ENCODE data around the gene ZNF837. TPM values are rescaled to one million over a fixed set of nuclear protein-coding genes. Genes with fewer than 3 reads are reported as not detected.
A peak's percentile ranks its signal among the peaks of the same experiment; 100 is the strongest.
"Not testable (repeated sequence)": the region's sequence is repeated elsewhere in the genome, so short reads cannot be mapped to it uniquely, and the experiment has no call there.

The ZNF837 gene
- total RNA-seq, 1 donor from 2014 or later = 0.89 TPM

DNA sequence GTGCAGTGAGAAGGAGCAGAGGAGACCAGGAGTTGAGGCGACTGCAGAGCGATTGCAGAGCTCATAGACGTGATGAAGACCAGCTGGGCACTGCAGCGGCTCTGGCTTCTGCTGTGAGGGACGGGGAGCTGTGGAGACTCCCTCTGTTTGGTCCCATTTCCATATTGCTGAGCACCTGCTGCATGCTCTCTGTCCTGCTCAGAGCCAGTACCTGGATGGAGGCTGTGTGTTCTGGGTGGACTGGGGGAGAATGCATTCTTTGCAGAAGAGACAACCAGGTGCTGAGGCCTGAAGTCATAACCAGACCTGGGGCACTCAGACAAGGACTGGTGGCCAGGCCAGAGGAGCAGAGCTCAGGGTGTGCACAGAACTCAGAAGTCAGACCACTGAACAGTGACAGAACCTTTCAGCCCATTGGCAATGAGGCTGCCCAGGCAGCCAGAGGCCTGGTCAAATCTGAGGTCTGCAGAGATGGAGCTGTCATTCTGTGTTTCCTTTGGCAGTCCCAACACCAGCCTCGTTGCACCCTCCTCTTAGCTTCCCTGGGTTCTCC, 26.3 kb downstream of the ZNF837 start:
- peaks cover 4% of the 10 kb centered on the region for H3K36me3 Mint-ChIP-seq (ENCODE audit: low read depth)
- no peak for DNase-seq
- H3K4me3 Mint-ChIP-seq = no peak overlapping the region
- H3K27me3 Mint-ChIP-seq = no peaks in the 10 kb centered on the region
- intact Hi-C loops (cut with micrococcal nuclease) = no loop called here
- H3K27ac Mint-ChIP-seq = no peak overlapping the region
- peaks cover 6% of the 10 kb centered on the region for H3K4me1 Mint-ChIP-seq
- H3K9me3 Mint-ChIP-seq = no peaks in the 10 kb centered on the region

DNA sequence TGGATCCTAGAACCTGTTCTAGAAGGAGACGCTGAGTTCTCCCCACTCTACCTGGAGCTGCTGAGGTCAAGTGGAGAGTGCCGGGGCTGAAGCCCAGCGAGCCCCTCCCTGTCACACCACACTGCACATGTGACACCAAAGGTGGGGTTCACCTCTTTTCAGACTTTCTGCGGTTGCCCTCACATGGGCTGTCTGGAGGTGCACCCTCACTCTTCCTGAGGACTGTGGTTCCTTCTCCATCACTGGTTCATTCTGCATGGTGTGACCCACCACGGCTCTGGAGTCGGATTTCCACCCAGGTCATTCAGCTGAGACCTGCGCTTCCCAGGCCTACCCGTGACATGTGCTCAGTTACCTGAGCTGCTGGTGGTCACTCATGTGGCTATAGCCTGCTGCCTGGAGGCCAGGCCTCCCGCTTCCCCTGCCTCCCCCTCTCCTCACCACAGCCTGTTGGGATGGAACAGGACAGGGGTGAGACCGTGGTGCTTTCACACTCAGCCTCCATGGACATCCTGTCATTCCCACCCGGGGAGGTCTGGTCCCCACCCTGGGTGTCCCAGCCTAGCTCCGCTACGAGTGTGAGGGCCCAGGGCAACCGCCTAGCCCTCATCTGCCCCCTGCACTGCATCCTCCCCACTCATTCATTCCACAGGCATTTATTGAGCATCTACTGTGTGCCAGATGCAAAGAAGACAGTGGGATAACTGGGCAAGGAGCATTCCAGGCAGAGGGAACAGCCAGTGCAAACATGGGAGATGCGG, 26.9 kb downstream of the ZNF837 start:
- H3K4me3 Mint-ChIP-seq = no peak overlapping the region
- peaks cover 8% of the 10 kb centered on the region for H3K4me1 Mint-ChIP-seq
- peaks cover 6% of the 10 kb centered on the region for H3K36me3 Mint-ChIP-seq (ENCODE audit: low read depth)
- no peak overlapping the region for H3K27ac Mint-ChIP-seq
- intact Hi-C loops (cut with micrococcal nuclease) = no loop called here
- DNase-seq = no peak
- no peaks in the 10 kb centered on the region for H3K9me3 Mint-ChIP-seq
- H3K27me3 Mint-ChIP-seq = no peaks in the 10 kb centered on the region

DNA sequence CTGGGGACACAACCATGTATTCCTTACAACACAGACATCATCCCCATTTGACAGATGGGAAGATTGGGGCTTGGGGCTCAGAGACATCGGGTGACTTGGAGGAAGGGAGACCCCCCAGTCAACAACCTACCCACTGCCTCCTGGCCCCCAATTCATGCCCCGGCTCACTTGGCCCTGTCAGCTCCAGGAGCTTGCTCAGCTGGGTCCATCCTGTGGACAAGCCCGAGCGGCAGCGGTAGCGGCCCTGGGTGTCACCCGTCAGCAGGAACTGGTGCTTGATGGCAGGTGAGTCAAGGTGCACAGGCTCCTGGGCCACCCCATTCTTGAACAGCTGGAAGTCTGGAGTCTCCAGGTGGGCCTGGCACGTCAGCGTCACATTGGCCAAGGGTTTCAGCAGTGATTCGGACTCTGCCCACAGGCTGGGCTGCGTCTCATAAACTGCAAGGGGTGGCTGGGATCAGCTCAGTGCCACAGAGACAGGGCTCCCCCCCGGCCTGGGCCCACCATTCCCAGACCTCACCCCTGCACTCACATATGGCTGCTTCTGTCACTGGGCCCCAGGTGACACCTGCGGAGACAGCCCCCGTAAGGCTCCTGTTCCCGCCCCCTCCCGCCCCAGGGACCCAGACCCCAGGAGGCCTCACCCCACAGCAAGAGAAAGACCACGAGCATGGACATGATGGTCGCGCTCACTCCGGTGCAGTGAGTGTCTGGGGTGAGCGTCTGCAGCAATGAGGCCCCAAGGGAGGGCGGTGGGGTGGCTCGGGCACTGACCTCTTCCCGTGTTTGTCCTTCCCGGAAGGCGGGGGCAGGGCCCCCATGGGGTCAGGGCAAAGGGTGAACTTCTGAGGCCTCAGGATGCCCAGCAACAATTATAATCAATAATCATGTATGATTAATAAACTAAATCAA, 27.8 kb downstream of the ZNF837 start, which contains the start of gene A1BG:
TSS of gene A1BG (minus strand) at position 733 of the 912 bp plus-strand sequence. CDS start at position 678, 55 bp downstream.
- peaks cover 9% of the 10 kb centered on the region for H3K36me3 Mint-ChIP-seq (ENCODE audit: low read depth)
- peaks cover 14% of the 10 kb centered on the region for H3K4me1 Mint-ChIP-seq
- H3K4me3 Mint-ChIP-seq = no peak within 1 kb of the TSS
- H3K9me3 Mint-ChIP-seq = no peaks in the 10 kb centered on the region
- intact Hi-C loops (cut with micrococcal nuclease) = no loop called here
- H3K27me3 Mint-ChIP-seq = no peaks in the 10 kb centered on the region
- no peak for DNase-seq
- H3K27ac Mint-ChIP-seq = no peak within 1 kb of the TSS

DNA sequence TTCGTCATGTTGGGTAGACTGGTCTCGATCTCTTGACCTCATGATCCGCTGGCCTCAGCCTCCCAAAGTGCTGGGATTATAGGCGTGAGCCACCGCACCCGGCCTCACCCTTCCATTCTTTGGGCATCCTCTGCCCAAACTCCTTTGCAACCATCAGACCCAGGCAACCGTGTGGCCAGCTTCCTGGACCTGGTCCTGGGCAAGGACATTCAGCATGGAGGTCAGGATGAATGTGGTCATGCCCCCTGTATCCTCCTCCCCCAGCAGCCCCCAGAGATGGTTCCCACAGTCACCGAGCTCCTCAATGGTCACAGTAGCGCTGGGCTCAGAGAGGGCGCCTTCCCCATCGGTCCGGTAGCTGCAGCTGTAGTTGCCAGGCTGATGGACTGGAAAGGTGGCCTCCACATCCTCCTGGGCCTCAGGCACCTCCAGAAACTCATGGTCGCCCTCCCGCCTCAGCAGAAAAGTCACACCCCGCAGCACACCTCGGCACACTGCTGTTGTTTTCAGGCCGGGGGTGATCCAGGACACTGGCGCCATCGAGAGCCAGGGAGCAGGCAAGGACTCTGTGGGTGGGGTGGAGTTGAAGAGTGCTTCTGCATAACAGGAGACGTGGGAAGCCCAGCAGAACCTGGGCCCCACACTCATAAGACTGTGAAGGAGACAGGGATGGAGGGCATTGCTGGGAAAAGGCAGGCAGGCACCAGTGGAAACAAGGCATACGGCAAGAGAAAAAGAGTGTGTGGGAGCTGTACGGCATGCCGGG, 28.7 kb downstream of the ZNF837 start:
- H3K9me3 Mint-ChIP-seq = no peaks in the 10 kb centered on the region
- H3K27me3 Mint-ChIP-seq = no peaks in the 10 kb centered on the region
- H3K27ac Mint-ChIP-seq = no peak overlapping the region
- intact Hi-C loops (cut with micrococcal nuclease) = no loop called here
- H3K4me1 Mint-ChIP-seq = peaks cover 15% of the 10 kb centered on the region
- DNase-seq = no peak
- peaks cover 10% of the 10 kb centered on the region for H3K36me3 Mint-ChIP-seq (ENCODE audit: low read depth)
- H3K4me3 Mint-ChIP-seq = no peak overlapping the region

DNA sequence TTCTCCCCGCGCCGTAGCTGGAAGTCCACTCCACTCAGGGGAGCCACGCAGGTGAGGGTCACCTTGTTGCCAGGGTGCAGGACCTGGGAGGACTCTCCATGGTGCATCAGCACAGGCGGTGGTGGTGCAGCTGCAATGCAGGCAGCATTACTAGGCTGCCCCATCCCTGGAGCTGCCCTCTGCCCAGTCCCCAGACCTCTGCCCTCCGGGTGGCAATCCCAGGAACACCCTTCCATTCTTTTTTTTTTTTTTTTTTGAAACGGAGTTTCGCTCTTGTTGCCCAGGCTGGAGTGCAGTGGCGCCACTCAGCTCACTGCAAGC, 29.3 kb downstream of the ZNF837 start:
- Mint-ChIP-seq H3K4me3 (no peak overlapping the region), H3K4me1 (peaks cover 17% of the 10 kb centered on the region), H3K36me3 (ENCODE audit: low read depth) (peaks cover 10% of the 10 kb centered on the region), H3K27me3 (no peaks in the 10 kb centered on the region), H3K27ac (no peak overlapping the region), H3K9me3 (no peaks in the 10 kb centered on the region)
- no peak for DNase-seq
- intact Hi-C loops (cut with micrococcal nuclease) = no loop called here

DNA sequence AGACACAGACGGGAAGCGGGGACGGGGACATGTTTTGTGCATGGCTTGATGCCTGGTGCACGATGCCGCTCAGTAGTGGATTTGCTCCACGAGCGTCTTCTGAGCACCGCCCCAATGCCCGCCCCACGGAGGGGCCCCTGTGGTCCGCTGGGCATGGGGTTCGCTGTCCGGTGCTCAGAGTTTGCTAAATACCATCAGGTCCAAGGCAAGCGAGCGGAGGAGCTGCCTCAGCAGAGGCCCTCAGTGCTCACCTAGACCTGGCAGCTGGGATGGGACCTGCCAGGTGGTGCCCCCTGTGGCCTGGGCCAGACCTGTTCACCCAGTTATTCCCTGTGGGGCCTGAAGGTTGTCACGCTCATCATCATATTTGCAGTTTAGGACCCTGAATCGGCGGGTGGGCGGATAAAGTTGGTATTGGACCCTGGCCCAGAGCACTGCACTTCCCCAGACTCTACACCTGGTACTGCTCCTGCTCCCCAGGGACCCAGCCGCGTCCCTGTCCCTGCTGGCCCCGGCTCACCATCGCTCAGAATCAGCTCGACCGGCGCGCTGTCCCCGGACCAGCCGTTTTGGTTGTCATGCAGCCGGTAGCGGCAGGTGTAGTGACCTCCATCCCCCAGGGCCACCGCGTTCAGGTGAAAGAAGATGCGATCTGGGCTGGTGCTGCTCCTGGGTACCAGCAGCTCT, 29.8 kb downstream of the ZNF837 start:
- DNase-seq = no peak
- Mint-ChIP-seq H3K27ac (no peak overlapping the region), H3K36me3 (ENCODE audit: low read depth) (peaks cover 10% of the 10 kb centered on the region), H3K4me3 (no peak overlapping the region), H3K4me1 (peaks cover 17% of the 10 kb centered on the region), H3K9me3 (no peaks in the 10 kb centered on the region), H3K27me3 (no peaks in the 10 kb centered on the region)
- intact Hi-C loops (cut with micrococcal nuclease) = no loop called here

DNA sequence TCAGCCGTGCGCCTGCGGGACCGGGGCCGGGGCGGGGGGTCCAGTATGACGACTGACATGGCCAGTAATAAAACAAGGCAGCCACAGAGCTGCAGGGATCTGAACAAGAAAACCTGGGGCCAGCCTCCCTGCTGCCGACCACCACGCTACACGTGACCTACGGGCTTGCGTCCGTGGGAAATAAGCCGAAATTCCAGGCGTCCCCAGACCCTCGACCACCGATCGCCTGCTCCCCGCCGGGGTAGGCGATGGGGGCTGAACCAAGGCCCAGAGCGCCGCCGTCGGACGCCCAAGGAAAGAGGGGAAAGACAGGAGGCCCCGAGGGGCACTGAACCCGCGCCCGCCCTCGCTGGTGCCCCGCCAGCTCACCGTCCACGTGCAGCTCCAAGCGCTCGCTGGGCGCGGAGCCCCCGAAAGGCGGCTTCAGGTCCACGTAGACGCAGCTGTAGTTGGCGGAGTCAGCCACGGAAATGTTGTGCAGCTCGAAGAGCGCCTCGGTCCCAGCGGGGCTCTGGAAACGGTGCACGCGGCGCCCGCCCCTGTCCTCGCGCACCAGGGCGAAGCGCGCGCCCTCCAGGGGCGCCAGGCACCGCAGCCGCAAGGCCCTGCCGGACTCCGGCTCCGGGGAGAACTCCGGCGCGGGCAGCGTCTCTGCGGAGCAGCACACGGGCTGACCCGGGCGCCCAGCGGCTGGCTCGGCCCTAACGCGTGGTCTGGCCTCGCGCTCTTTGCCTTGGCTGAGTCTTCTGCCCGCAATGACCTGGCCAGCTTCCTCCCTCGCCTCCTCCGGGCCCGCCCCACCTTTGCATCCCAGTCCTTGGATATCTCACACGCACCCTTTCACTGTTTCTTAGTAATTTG, 30.6 kb downstream of the ZNF837 start:
- Mint-ChIP-seq H3K27ac (no peak overlapping the region), H3K4me3 (no peak overlapping the region), H3K9me3 (no peaks in the 10 kb centered on the region), H3K36me3 (ENCODE audit: low read depth) (peaks cover 10% of the 10 kb centered on the region), H3K4me1 (peaks cover 18% of the 10 kb centered on the region), H3K27me3 (no peaks in the 10 kb centered on the region)
- intact Hi-C loops (cut with micrococcal nuclease) = no loop called here
- DNase-seq = no peak

DNA sequence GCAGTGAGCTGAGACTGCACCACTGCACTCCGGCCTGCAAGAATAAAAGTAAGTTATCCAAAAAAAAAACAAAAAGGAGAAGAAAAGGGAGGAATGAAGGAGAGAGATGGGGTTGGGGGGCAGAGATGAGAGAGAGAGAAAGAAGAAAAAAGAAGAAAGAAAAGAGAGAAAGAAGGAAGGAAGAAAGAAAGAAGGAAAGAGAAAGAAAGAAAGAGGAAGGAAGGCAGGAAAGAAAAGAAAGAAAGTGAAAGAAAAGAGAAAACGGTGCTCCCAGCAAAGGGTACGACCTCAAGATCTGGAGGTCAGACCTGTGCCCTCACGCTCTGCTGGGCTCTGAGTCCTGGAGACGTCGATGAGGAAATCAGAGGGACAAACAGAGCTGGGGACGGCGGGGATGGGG, 31.2 kb downstream of the ZNF837 start:
- Mint-ChIP-seq H3K4me3 (peak overlapping the region; percentile 46), H3K4me1 (peaks cover 16% of the 10 kb centered on the region), H3K27me3 (no peaks in the 10 kb centered on the region), H3K36me3 (ENCODE audit: low read depth) (peaks cover 10% of the 10 kb centered on the region), H3K27ac (no peak overlapping the region), H3K9me3 (no peaks in the 10 kb centered on the region)
- no peak for DNase-seq
- intact Hi-C loops (cut with micrococcal nuclease) = loop anchor here (2.0 kb wide), 1 partner anchor 31 kb away; the partner anchor contains the start of gene ZNF837

DNA sequence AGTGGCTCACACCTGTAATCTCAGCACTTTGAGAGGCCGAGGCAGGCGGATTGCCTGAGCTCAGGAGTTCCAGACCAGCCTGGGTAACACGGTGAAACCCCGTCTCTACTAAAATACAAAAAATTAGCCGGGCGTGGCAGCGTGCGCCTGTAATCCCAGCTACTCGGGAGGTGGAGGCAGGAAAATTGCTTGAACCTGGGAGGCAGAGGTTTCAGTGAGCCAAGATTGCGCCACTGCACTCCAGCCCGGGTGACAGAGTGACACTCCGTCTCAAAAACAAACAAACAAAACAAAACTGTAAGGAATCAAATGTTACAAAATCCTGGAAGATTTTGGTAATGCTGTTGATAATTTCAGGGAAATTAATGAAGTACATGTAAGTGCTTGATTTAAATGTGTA, 32.8 kb downstream of the ZNF837 start:
- intact Hi-C loops (cut with micrococcal nuclease) = loop anchor here (2.0 kb wide), 1 partner anchor 33 kb away; the partner anchor contains the start of gene ZNF837
- DNase-seq = not testable (repeated sequence)

DNA sequence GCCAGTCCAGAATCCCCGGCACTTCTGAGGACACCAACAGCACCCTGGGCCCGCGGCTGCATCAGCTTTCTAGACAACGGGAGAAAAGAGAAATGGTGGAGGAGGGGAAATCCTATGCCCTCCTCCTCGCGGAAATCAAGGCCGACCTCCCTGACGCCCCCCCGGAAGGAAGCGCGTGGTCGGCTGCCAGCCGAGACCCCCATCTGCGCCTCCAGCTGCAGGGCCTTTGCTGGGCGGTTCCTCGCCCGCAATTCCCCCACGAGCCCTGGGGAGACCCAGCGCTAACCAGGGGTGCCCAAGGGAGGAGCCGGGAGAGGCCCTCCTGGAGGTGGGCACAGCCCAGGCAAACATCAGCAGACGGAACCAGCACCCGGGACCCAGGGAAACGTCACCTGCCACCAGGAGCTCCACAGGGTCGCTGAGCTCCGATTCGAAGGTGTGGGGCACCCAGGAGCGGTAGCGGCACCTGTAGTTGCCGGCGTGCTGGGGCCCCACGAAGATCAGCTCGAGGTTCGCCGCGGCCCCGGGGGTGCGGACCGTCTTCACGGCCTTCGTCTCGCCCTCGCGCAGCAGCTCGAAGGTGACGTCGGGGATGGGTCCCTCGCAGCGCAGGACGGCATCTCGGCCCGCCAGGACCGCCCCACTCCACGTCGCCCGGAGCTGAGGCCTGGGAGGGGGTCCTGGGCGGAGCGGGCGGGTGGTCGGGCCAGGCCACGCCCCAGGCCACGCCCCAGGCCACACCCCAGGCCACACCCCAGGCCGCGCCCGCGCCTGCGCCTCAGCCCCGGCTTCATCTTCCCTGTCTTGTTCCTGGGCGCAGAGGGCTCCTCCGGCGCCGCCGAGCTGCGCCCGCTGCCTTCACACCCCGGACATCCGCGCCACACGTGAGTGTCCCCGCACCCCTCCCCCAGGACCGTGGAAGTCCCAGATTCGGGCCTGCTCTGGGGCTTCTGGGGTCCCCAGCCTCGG, 33.6 kb downstream of the ZNF837 start:
- no peaks in the 10 kb centered on the region for H3K27me3 Mint-ChIP-seq
- H3K4me3 Mint-ChIP-seq = peak overlapping the region; percentile 98
- H3K27ac Mint-ChIP-seq = peak overlapping the region; percentile 86
- H3K4me1 Mint-ChIP-seq = peaks cover 16% of the 10 kb centered on the region
- H3K36me3 Mint-ChIP-seq (ENCODE audit: low read depth) = peaks cover 11% of the 10 kb centered on the region
- intact Hi-C loops (cut with micrococcal nuclease) = loop anchor here (1.0 kb wide), 2 partner anchors 15 to 20 kb away; partner anchors contain the start of gene ZNF497
- H3K9me3 Mint-ChIP-seq = no peaks in the 10 kb centered on the region
- DNase-seq = peak; percentile 91

More for the DNA sequence above, 32.8 kb downstream of the ZNF837 start:
- Mint-ChIP-seq H3K27ac (peak overlapping the region; percentile 86), H3K4me1 (peaks cover 16% of the 10 kb centered on the region), H3K36me3 (ENCODE audit: low read depth) (peaks cover 10% of the 10 kb centered on the region), H3K4me3 (peak overlapping the region; percentile 98)
- H3K9me3 Mint-ChIP-seq, H3K27me3 Mint-ChIP-seq: not testable (repeated sequence)

DNA sequence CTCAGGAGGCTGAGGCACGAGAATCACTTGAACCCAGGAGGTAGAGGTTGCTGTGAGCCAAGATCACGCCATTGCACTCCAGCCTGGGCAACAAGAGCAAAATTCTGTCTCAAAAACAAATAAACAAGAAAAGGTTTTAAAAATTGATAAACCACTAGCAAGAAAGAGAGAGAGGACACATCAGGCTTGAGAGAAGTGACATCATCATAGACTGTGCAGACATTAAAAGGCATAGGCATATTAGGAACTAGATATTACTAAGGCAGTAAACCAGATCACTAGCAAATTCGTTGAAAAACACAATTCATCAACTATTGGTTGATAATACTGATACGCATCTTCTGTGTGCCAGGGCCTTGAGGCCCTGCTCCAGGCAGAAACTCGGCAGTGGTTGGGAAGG, 35.3 kb downstream of the ZNF837 start:
- H3K27ac Mint-ChIP-seq = peak overlapping the region; percentile 21
- intact Hi-C loops (cut with micrococcal nuclease) = no loop called here

More for the DNA sequence above, 35.3 kb downstream of the ZNF837 start:
- peaks cover 23% of the 10 kb centered on the region for H3K36me3 Mint-ChIP-seq (ENCODE audit: low read depth)
- no peaks in the 10 kb centered on the region for H3K27me3 Mint-ChIP-seq
- H3K9me3 Mint-ChIP-seq = peaks cover 3% of the 10 kb centered on the region
- peak overlapping the region; percentile 98 for H3K4me3 Mint-ChIP-seq
- DNase-seq = no peak
- peaks cover 16% of the 10 kb centered on the region for H3K4me1 Mint-ChIP-seq
